Midbrain (tissue), 1 donor: ENCODE measurements around the gene GPC6.
"Not testable (repeated sequence)": the region's sequence is repeated elsewhere in the genome, so short reads cannot be mapped to it uniquely, and the experiment has no call there.

Experiments used
- DNase-seq: peaks from one replicate; lab custom pipeline; 2025; lab: John Stamatoyannopoulos, UW

Gene GPC6

GRCh38 chr13:93435651-93436050 is 209.0 kb downstream of the GPC6 start:
- no peak for DNase-seq

DNA sequence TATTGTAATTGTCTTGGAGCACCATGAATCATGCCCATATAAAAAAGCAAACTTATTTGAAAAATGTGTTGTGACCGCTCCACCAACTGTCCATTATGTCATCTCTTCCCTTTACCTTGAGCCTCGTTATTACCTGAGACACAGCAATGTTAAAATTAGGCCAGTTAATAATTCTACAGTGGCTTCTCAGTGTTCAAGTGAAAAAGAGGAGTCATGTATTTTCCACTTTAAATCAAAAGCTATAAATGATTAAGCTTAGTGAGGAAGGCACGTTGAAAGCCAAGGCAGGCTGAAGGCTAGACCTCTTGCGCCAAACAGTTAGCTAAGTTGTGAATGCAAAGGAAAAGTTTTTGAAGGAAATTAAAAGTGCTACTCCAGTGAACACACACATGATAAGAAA is 210.5 kb downstream of the GPC6 start:
- DNase-seq: no peak

GRCh38 chr13:93446238-93446637 is 219.6 kb downstream of the GPC6 start:
- no peak for DNase-seq

DNA sequence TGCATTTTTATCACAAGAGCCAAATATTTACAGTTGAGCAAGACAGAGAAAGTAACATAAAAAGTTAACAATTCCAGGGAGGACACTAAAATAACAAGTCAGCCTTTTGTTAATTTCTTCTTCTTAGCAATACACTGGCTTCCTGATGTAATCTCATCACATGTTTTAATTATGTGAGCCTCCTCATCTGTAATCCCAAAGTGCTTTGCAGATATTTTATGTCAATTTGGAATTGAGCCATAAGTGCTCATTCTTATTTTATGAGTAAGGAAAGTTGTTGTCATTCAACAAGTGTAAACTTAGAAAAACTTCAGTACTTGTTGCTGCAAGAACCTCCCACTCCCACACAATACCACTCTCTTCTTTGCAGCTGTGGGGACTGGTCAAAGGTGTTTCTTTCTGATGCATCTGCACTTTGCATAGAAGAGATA is 223.6 kb downstream of the GPC6 start:
- no peak for DNase-seq

- DNase-seq: no peak
These were observed 224.2 kb downstream of the GPC6 start for GRCh38 chr13:93450761-93451160.

GRCh38 chr13:93454676-93455235 is 228.1 kb downstream of the GPC6 start:
- DNase-seq: not testable (repeated sequence)

GRCh38 chr13:93455861-93456260 is 229.3 kb downstream of the GPC6 start:
- DNase-seq: no peak

GRCh38 chr13:93460005-93460404 is 233.4 kb downstream of the GPC6 start:
- no peak for DNase-seq

DNA sequence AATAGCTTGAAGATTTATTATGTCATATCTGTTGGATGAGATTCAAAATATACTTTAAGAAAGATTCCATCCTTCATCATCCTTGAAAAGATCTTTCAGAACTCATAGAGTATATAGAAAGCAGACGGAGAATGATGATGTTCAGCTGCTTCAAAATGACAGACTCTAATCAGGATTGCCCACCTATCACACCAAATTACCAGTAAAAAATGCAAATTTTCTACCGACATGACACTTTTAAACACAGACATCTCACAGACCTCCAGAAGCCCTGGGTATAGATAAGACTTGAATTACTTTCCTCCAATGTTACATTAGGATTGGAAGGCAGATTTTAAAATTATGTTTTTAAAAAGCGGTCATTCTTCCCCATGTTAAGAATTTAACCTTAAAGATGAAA is 235.5 kb downstream of the GPC6 start:
- DNase-seq: no peak

- no peak for DNase-seq
These were observed 240.0 kb downstream of the GPC6 start for GRCh38 chr13:93466502-93467036.

- DNase-seq: no peak
These were observed 240.6 kb downstream of the GPC6 start for GRCh38 chr13:93467175-93467574.

DNA sequence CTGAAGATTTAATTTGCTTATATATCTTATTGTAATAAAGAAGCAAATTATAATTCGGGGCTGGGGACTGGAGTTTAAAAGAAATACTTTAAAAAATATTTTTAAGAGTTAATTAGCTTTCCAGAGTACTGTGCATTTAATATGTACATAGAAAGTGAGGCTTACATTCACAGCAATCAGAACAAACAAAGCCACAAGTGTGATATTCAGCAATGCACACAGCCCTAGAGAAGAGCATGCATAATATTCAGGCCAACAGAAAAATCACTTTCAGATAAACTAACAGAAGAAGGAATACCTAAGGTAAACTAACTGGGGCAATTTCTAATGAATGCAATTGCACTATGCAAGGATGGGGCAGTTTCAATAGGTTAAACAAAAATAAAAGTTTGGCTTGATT is 241.8 kb downstream of the GPC6 start:
- no peak for DNase-seq

DNA sequence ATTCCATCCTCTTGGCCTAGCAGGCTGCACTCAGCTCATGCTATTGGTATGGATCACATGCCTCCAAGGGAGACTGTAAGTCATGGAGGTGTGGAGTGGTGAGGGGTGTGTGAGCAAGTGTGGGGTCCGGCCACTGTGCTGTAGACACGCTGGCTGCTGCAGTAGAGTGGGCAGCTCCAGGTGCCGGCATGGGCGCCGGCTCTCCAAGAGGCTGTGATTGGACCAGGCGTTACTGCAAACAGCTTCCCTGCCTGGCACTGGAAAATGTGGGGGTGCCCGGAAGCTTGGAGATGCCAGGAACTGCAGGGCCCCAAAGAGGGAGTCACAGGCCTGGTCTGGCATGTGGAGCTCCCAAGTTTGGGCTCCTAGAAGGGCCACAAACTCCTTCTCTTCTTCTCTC is 245.7 kb downstream of the GPC6 start:
- no peak for DNase-seq

- DNase-seq: no peak
These were observed 246.2 kb downstream of the GPC6 start for GRCh38 chr13:93472814-93473296.

GRCh38 chr13:93473441-93474270 is 247.0 kb downstream of the GPC6 start:
- no peak for DNase-seq

DNA sequence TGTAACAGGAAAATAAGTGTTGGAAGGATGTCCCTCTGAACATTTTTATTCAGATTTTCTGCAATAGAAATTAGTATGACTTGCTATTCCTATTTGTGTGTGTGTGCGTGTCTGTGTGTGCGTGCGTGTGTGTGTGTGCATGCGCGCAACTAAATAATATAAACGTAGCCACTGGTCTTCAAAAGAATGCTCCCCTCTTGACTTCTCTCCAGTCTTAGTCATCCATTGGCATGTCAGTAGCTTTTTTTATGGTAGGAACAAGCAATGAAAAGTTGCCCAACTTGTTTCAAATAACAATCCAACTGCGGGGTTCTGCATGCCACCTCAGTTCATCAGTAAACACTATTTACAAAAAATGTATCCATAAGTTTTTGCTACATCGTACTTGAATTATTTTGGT is 249.6 kb downstream of the GPC6 start:
- DNase-seq: no peak

GRCh38 chr13:93477238-93477637 is 250.6 kb downstream of the GPC6 start:
- no peak for DNase-seq

- no peak for DNase-seq
These were observed 254.0 kb downstream of the GPC6 start for GRCh38 chr13:93480553-93481106.

GRCh38 chr13:93496117-93496516 is 269.5 kb downstream of the GPC6 start:
- not testable (repeated sequence) for DNase-seq

- DNase-seq: no peak
These were observed 270.5 kb downstream of the GPC6 start for GRCh38 chr13:93496985-93497673.

DNA sequence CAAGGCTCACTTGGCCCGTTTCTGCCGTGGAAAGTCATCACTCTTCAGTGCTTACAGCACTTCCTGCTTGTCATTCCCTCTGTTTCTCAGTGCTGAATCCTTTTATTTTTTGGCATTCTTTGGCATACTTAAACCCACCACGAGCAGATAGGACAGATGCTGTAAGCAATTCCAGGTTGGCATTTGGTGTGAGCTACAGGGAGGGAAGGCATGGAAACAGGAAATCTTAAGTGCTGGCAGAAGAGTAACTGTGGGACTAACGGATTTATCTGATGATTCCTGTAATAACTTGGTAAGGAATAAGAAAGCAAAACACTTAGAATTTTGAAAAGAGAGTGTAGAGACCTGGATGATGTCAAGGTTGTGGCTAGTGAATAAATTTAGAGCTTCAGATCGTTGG is 273.4 kb downstream of the GPC6 start:
- no peak for DNase-seq

- DNase-seq: no peak
These were observed 275.5 kb downstream of the GPC6 start for GRCh38 chr13:93502071-93502470.
